Measurements from ENCODE around the gene ZDHHC12. TPM values are rescaled to one million over a fixed set of nuclear protein-coding genes. Genes with fewer than 3 reads are reported as not detected.

The ZDHHC12 gene
- total RNA-seq, 1 donor from 2014 or later = 27.4 TPM

DNA sequence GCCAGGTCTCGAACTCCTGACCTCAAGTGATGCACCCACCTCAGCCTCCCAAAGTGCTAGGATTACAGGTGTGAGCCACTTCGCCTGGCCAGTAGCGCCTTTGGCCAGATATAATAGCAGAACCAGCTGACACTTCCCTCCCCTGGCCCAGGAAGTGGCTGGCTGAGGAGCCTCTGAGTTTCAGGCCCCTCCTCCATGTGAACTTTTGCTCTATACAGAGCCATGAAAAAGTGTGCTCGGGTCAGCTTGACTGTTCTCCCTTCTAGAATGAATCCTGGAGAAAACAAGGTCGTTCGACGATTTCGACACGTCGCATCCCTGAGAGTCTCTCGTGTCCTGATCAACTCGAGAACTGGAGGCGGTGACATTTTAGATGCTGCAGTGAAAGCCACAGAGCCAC lies 8.6 kb upstream of the ZDHHC12 start:
- no peaks in the 10 kb centered on the region for H3K27me3 ChIP-seq (ENCODE audit: control insufficient read depth, insufficient read depth, low read length)
- peaks cover 7% of the 10 kb centered on the region for H3K36me3 ChIP-seq (ENCODE audit: control insufficient read depth, insufficient read depth, low read length)
- FAIRE-seq = no peak
- DNase-seq (ENCODE audit: low read depth) = no peak
- no peak overlapping the region for H3K4me3 ChIP-seq (ENCODE audit: low read depth, low read length)
- TF ChIP-seq, protein P1, sequence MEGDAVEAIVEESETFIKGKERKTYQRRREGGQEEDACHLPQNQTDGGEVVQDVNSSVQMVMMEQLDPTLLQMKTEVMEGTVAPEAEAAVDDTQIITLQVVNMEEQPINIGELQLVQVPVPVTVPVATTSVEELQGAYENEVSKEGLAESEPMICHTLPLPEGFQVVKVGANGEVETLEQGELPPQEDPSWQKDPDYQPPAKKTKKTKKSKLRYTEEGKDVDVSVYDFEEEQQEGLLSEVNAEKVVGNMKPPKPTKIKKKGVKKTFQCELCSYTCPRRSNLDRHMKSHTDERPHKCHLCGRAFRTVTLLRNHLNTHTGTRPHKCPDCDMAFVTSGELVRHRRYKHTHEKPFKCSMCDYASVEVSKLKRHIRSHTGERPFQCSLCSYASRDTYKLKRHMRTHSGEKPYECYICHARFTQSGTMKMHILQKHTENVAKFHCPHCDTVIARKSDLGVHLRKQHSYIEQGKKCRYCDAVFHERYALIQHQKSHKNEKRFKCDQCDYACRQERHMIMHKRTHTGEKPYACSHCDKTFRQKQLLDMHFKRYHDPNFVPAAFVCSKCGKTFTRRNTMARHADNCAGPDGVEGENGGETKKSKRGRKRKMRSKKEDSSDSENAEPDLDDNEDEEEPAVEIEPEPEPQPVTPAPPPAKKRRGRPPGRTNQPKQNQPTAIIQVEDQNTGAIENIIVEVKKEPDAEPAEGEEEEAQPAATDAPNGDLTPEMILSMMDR (IDR thresholded peaks at IDR 0.05; ENCODE audit: insufficient read depth, low read length, severe bottlenecking) = no peak

DNA sequence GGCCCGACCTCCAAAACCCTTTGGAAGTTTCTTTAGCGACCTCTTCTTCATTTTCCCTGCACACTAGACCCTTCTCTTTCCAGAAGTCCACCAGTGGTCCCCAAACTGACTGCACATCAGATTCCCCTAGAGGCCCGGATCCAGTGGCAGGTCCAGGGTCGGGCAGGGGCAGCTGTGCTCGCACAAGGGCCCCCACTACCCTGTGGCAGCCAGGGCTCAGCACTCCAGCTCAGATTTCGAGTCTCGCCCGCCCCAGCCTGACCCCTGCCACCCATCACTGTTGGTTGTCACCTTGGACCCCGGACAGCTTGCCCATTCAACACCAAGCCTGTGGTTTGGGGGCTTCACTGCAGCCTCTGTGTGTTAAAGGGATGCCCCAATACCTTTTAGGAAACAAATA lies 7.8 kb upstream of the ZDHHC12 start:
- no peaks in the 10 kb centered on the region for H3K27me3 ChIP-seq (ENCODE audit: control insufficient read depth, insufficient read depth, low read length)
- TF ChIP-seq, protein P1 (IDR thresholded peaks at IDR 0.05; ENCODE audit: insufficient read depth, low read length, severe bottlenecking) = no peak
- H3K4me3 ChIP-seq (ENCODE audit: low read depth, low read length) = no peak overlapping the region
- DNase-seq (ENCODE audit: low read depth) = no peak
- peaks cover 7% of the 10 kb centered on the region for H3K36me3 ChIP-seq (ENCODE audit: control insufficient read depth, insufficient read depth, low read length)
- FAIRE-seq = no peak

DNA sequence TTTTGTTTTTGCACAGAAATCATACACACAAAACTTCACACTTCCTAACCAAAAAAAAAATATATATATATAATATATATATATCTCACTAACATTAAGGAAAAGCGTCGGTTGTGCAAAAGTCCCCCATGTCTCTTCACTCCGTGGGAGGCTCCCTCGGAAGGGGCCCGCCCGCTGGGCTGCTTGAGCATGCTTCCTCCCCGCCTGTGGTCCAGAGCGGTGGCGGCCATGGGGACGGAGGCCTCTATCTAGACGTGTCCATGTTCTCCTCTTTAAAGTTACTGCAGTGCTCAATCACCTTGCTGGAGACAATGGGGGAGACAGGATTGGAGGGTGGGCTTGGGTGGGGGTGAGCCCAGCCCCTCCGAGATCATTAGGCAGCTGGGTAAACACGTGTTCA lies 7.2 kb upstream of the ZDHHC12 start:
- DNase-seq (ENCODE audit: low read depth) (no peak), FAIRE-seq (no peak)
- Histone ChIP-seq H3K36me3 (ENCODE audit: control insufficient read depth, insufficient read depth, low read length) (peaks cover 7% of the 10 kb centered on the region), H3K27me3 (ENCODE audit: control insufficient read depth, insufficient read depth, low read length) (no peaks in the 10 kb centered on the region), H3K4me3 (ENCODE audit: low read depth, low read length) (no peak overlapping the region)
- TF ChIP-seq, protein P1 (IDR thresholded peaks at IDR 0.05; ENCODE audit: insufficient read depth, low read length, severe bottlenecking) = no peak

DNA sequence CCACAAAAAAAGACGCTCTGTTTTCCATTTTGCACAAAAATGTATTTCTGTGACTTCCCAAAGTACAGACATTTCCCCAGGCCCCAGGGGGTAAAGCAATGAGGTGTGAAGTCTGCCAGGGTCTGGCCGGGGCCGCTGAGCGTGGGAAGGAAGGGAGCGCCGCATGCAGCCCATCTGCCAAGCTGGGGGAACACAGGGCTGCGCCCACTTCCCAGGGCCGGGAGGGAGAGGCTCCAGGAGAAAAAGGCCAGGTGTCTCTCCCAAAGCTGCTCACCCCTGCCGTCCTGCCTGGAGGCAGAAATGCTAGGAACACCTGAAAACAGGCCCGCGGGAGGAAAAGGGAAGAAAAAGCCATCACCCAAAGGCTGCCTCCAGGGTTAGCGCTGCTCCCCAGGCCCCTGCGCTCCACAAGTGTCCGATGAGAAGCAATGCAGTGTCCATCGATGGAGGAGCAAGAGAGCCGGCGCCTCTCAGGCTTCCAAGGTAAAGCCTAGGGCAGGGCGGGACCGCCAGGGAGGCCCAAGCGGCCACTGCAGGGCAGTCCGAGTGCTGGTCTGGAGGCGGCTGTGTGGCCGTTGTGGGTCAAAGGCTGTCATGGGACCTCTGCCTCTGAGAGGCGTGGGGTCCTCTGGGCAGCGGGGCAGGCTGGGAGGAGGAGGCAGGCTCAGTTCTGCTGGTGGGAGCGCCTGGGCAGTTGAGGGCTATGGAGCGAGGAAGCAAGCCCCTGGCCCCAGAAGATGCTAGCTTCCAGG lies 6.0 kb upstream of the ZDHHC12 start:
- TF ChIP-seq, protein P1 (IDR thresholded peaks at IDR 0.05; ENCODE audit: insufficient read depth, low read length, severe bottlenecking) = no peak
- no peak for FAIRE-seq
- peaks cover 7% of the 10 kb centered on the region for H3K36me3 ChIP-seq (ENCODE audit: control insufficient read depth, insufficient read depth, low read length)
- no peak overlapping the region for H3K4me3 ChIP-seq (ENCODE audit: low read depth, low read length)
- H3K27me3 ChIP-seq (ENCODE audit: control insufficient read depth, insufficient read depth, low read length) = no peaks in the 10 kb centered on the region
- DNase-seq (ENCODE audit: low read depth) = no peak

DNA sequence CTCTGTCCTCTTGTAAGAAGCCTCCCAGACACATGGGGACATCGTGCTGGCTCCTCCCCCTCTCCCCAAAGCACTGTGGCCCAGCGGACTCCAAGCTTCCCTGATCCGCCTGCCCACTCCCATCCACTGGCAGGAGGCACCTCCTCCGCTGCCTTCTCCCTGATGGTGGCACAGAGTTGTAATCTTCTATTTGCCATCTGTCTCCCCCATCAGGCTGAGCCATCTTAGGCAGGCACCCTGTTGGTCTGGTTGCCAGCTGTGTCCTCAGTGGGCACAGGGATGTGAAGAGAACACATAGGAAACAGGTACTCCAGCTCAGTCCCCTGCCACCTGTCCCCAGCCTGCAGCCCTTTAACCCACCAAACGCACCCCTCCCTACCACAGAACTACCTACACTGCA lies 5.4 kb upstream of the ZDHHC12 start:
- no peak for FAIRE-seq
- DNase-seq (ENCODE audit: low read depth) = no peak

More for the DNA sequence above, 5.4 kb upstream of the ZDHHC12 start:
- Histone ChIP-seq H3K36me3 (ENCODE audit: control insufficient read depth, insufficient read depth, low read length) (peaks cover 7% of the 10 kb centered on the region), H3K4me3 (ENCODE audit: low read depth, low read length) (no peak overlapping the region), H3K27me3 (ENCODE audit: control insufficient read depth, insufficient read depth, low read length) (no peaks in the 10 kb centered on the region)
- TF ChIP-seq, protein P1 (IDR thresholded peaks at IDR 0.05; ENCODE audit: insufficient read depth, low read length, severe bottlenecking) = no peak
